ENCODE data around the gene FXYD6. TPM values are rescaled to one million over a fixed set of nuclear protein-coding genes. Genes with fewer than 3 reads are reported as not detected.
"Not testable (repeated sequence)": the region's sequence is repeated elsewhere in the genome, so short reads cannot be mapped to it uniquely, and the experiment has no call there.

FXYD6 gene
- total RNA-seq, 2 donors from 2014 or later = 16.8 to 23.9 TPM

- Histone ChIP-seq H3K4me1 (peaks cover 58% of the 10 kb centered on the region), H3K27ac (peak overlapping the region; percentile 58 to 88 (median 86)), H3K36me3 (replicated peaks in 1 of 2; ENCODE audit: insufficient read depth in 1 of 2, low read depth in 2 of 2) (no peaks in the 10 kb centered on the region), H3K4me3 (no peak overlapping the region), H3K9me3 (no peaks in the 10 kb centered on the region), H3K27me3 (no peaks in the 10 kb centered on the region)
- ATAC-seq (peak; percentile 10), DNase-seq (peak; percentile 66 to 86 (median 81))
- WGBS, 2 donors = 17 to 24% methylated on average over 12 to 14 of the region's 14 CpGs
- intact Hi-C loops (cut with DNase I) = no loop called here
- TF ChIP-seq POLR2A (IDR thresholded peaks at IDR 0.05) (no peak), CTCF (IDR thresholded peaks at IDR 0.05) (no peak)
Observed at GRCh38 chr11:117814766-117815261, 61.6 kb downstream of the FXYD6 start.

GRCh38 chr11:117814204-117814765, 62.2 kb downstream of the FXYD6 start:
- no peak overlapping the region for H3K4me3 ChIP-seq
- H3K9me3 ChIP-seq = no peaks in the 10 kb centered on the region
- H3K27me3 ChIP-seq = no peaks in the 10 kb centered on the region
- intact Hi-C loops (cut with DNase I) = no loop called here
- peak overlapping the region; percentile 58 to 88 (median 86) for H3K27ac ChIP-seq
- H3K36me3 ChIP-seq (replicated peaks in 1 of 2; ENCODE audit: insufficient read depth in 1 of 2, low read depth in 2 of 2) = no peaks in the 10 kb centered on the region
- ATAC-seq = no peak
- H3K4me1 ChIP-seq = peaks cover 52% of the 10 kb centered on the region
- peak in 2 of 3 donors; percentile 20 to 32 for TF ChIP-seq POLR2A (IDR thresholded peaks at IDR 0.05)
- no peak for TF ChIP-seq CTCF (IDR thresholded peaks at IDR 0.05)
- no peak for DNase-seq
- 49 to 74% methylated on average over 7 of the region's 7 CpGs for WGBS, 2 donors

- H3K4me1 ChIP-seq; H3K36me3 ChIP-seq (replicated peaks in 1 of 2; ENCODE audit: insufficient read depth in 1 of 2, low read depth in 2 of 2); H3K9me3 ChIP-seq; H3K4me3 ChIP-seq; H3K27ac ChIP-seq; intact Hi-C loops (cut with DNase I); DNase-seq; ATAC-seq; H3K27me3 ChIP-seq: not testable (repeated sequence)
- WGBS, 2 donors = 79 to 80% methylated on average over 12 of the region's 12 CpGs
Observed at GRCh38 chr11:117810056-117810451, 66.4 kb downstream of the FXYD6 start.

GRCh38 chr11:117809236-117810055, 67.0 kb downstream of the FXYD6 start:
- peak in 3 of 4 donors; percentile 56 to 69 (median 59) for DNase-seq
- Histone ChIP-seq H3K9me3 (no peaks in the 10 kb centered on the region), H3K27ac (no peak overlapping the region), H3K4me3 (no peak overlapping the region), H3K4me1 (peaks cover 4% of the 10 kb centered on the region), H3K27me3 (no peaks in the 10 kb centered on the region), H3K36me3 (replicated peaks in 1 of 2; ENCODE audit: insufficient read depth in 1 of 2, low read depth in 2 of 2) (no peaks in the 10 kb centered on the region)
- TF ChIP-seq POLR2A (IDR thresholded peaks at IDR 0.05) (peak in 1 of 3 donors; percentile 4), CTCF (IDR thresholded peaks at IDR 0.05) (peak in 5 of 7 experiments; percentile 10 to 48 (median 31))
- intact Hi-C loops (cut with DNase I) = loop anchor here (5.0 kb wide), 1 partner anchor 248 kb away; no protein-coding TSS in a partner anchor
- peak; percentile 66 for ATAC-seq
- WGBS, 2 donors = 39 to 56% methylated on average over 12 to 22 of the region's 22 CpGs

- Histone ChIP-seq H3K36me3 (replicated peaks in 1 of 2; ENCODE audit: insufficient read depth in 1 of 2, low read depth in 2 of 2) (no peaks in the 10 kb centered on the region), H3K27ac (no peak overlapping the region), H3K4me1 (no peaks in the 10 kb centered on the region), H3K27me3 (no peaks in the 10 kb centered on the region), H3K4me3 (no peak overlapping the region), H3K9me3 (no peaks in the 10 kb centered on the region)
- 61 to 68% methylated on average over 12 of the region's 12 CpGs for WGBS, 2 donors
- no peak for TF ChIP-seq POLR2A (IDR thresholded peaks at IDR 0.05)
- DNase-seq = peak in 1 of 4 donors; percentile 16
- intact Hi-C loops (cut with DNase I) = loop anchor here (5.0 kb wide), 1 partner anchor 249 kb away; no protein-coding TSS in a partner anchor
- ATAC-seq = no peak
Observed at GRCh38 chr11:117808784-117809183, 67.7 kb downstream of the FXYD6 start.
